ENCODE measurements around the gene BNIP5.
"Not testable (repeated sequence)": the region's sequence is repeated elsewhere in the genome, so short reads cannot be mapped to it uniquely, and the experiment has no call there.

The BNIP5 gene

GRCh38 chr6:36339146-36339545, 2.5 kb upstream of the BNIP5 start:
- H3K27ac ChIP-seq (ENCODE audit: low read depth, low read length), result no peak overlapping the region
- no peaks in the 10 kb centered on the region; the same call in 1 of the 2 replicates for H3K4me1 ChIP-seq (ENCODE audit: insufficient read depth, low read length)
- H3K27me3 ChIP-seq (ENCODE audit: insufficient read depth, low read length), result peaks cover 16% of the 10 kb centered on the region
- H3K9ac ChIP-seq (ENCODE audit: low read depth, low read length), result no peak overlapping the region
- 87% methylated on average over 12 of the region's 12 CpGs for WGBS
- no peaks in the 10 kb centered on the region for H3K9me3 ChIP-seq (ENCODE audit: insufficient read depth, low read depth, low read length)
- H3K4me3 ChIP-seq (ENCODE audit: low read length), result no peak overlapping the region
- H3K36me3 ChIP-seq (ENCODE audit: insufficient read depth, low read length), result no peaks in the 10 kb centered on the region

GRCh38 chr6:36338223-36338622, 1.5 kb upstream of the BNIP5 start:
- WGBS, result 50% methylated on average over 1 of the region's 1 CpG
- H3K36me3 ChIP-seq (ENCODE audit: insufficient read depth, low read length); H3K4me3 ChIP-seq (ENCODE audit: low read length); H3K9me3 ChIP-seq (ENCODE audit: insufficient read depth, low read depth, low read length); H3K9ac ChIP-seq (ENCODE audit: low read depth, low read length); H3K27ac ChIP-seq (ENCODE audit: low read depth, low read length); H3K4me1 ChIP-seq (ENCODE audit: insufficient read depth, low read length): not testable (repeated sequence)
- peaks cover 16% of the 10 kb centered on the region for H3K27me3 ChIP-seq (ENCODE audit: insufficient read depth, low read length)

DNA sequence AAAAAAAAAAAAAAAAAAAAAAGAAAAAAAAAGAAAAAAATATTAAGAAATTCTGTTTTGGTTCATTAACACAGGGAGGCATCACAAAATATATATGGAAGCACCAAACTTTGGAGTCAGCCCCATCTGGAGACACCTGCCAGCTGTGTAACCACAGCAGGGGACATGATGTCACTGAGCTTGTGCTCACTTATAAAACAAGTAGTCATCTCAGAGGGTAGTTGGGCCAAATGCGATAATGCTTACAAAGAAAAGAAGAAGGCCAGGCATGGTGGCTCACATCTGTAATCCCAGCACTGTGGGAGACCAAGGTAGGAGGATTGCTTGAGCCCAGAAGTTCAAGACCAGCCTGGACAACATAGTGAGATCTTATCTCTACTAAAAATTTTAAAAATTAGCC, 1.1 kb upstream of the BNIP5 start:
- Histone ChIP-seq H3K27me3 (ENCODE audit: insufficient read depth, low read length) (peaks cover 16% of the 10 kb centered on the region), H3K4me3 (ENCODE audit: low read length) (no peak overlapping the region), H3K9me3 (ENCODE audit: insufficient read depth, low read depth, low read length) (no peaks in the 10 kb centered on the region), H3K36me3 (ENCODE audit: insufficient read depth, low read length) (no peaks in the 10 kb centered on the region), H3K27ac (ENCODE audit: low read depth, low read length) (no peak overlapping the region), H3K9ac (ENCODE audit: low read depth, low read length) (no peak overlapping the region), H3K4me1 (ENCODE audit: insufficient read depth, low read length) (no peaks in the 10 kb centered on the region; the same call in 1 of the 2 replicates)
- 100% methylated on average over 1 of the region's 1 CpG for WGBS

DNA sequence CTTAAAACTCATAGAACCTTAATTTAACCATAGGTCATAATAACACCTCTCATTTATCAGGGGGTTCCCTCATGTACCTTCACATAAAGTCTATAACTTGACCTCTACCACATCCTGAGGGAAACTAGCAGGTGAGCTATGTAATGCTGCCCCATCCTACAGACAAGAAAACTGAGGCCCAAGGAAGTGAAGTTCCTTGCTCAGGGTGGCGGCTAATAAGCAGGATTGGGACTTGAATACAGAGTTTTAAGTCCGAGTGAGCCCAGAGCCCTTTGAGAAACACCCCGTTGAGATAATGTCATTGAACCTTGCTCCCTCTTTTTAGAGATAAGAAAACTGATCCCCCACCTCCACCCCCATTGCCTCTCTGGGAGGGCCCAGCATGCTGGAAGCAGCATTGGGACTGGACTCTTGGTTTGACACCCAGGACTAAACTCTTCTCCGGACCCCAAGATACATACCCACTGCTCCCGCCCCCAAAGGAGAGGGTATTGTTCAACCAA, 429 bp downstream of the BNIP5 start:
- H3K4me1 ChIP-seq (ENCODE audit: insufficient read depth, low read length), result no peaks in the 10 kb centered on the region; the same call in 1 of the 2 replicates
- H3K36me3 ChIP-seq (ENCODE audit: insufficient read depth, low read length), result no peaks in the 10 kb centered on the region
- 96% methylated on average over 5 of the region's 5 CpGs for WGBS
- no peaks in the 10 kb centered on the region for H3K9me3 ChIP-seq (ENCODE audit: insufficient read depth, low read depth, low read length)
- H3K27me3 ChIP-seq (ENCODE audit: insufficient read depth, low read length), result peaks cover 16% of the 10 kb centered on the region
- no peak overlapping the region for H3K4me3 ChIP-seq (ENCODE audit: low read length)
- no peak overlapping the region for H3K27ac ChIP-seq (ENCODE audit: low read depth, low read length)
- H3K9ac ChIP-seq (ENCODE audit: low read depth, low read length), result no peak overlapping the region

DNA sequence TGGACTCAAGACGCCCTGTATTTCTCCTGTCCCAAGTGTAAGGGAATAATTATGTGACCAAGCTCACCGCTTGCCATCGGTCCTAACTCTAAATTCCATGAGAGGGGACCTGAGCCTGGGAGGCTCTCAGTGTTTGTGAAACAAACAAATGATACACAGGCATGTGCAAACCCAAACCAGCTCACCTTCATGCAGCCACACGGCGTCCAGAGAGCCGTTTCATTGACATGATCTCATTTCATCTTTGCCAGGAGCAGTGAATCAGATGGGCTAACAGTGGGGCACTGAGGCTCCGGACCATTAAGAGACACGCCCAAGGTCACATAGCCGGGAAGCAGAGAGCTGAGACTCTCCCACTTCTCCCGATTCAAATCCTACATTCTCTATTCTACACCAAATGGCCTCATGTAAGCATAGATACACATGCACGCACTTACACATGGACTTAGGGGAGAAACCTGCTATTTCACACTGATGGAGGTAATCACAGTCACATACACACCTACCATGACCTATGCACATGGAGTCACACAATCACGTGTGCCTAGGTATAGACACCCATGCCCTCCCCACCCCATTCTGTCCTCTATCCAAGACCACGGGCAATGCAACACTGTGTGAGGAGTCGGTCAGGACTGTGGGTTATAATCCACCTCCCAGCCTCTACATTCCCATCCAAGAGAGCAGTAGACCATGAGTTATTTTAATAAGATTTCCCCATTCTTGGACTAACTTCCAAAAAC, 1.1 kb downstream of the BNIP5 start:
- H3K4me3 ChIP-seq (ENCODE audit: low read length), result no peak overlapping the region
- 94% methylated on average over 14 of the region's 14 CpGs for WGBS
- peaks cover 14% of the 10 kb centered on the region for H3K27me3 ChIP-seq (ENCODE audit: insufficient read depth, low read length)
- H3K27ac ChIP-seq (ENCODE audit: low read depth, low read length), result no peak overlapping the region
- H3K9ac ChIP-seq (ENCODE audit: low read depth, low read length), result no peak overlapping the region
- H3K9me3 ChIP-seq (ENCODE audit: insufficient read depth, low read depth, low read length), result no peaks in the 10 kb centered on the region
- H3K4me1 ChIP-seq (ENCODE audit: insufficient read depth, low read length), result no peaks in the 10 kb centered on the region; the same call in 1 of the 2 replicates
- no peaks in the 10 kb centered on the region for H3K36me3 ChIP-seq (ENCODE audit: insufficient read depth, low read length)

DNA sequence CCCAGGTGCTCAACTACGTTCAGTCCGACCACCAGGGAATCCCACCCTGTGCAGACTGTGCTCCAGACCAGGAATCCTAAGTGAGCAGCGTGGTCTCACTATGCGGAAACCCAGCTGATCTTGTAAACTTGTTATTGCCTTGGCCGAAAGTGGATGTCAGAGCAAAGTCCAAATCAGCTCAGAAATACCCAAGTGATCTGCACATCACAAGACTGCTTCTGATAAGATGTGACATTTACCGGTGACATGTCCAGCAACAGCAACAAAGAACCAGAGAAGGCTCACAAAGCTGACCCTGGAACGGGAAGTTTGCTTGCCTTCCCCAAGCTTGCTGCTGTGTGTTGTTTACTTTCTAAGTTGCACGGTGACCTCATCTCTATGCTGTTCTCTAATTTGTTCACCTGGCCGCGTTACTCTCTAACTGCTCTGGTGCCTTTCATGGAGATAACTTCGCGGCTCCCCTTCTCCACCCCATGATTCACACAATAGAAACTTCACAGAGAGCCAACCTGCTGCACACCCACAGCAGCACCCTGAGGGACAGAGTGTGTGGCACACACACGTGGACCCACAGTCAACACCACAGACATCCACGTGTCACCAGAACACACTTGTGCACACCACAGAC, 1.7 kb downstream of the BNIP5 start:
- Histone ChIP-seq H3K4me1 (ENCODE audit: insufficient read depth, low read length) (peaks cover 3% of the 10 kb centered on the region; the same call in 1 of the 2 replicates), H3K9ac (ENCODE audit: low read depth, low read length) (no peak overlapping the region), H3K27me3 (ENCODE audit: insufficient read depth, low read length) (peaks cover 7% of the 10 kb centered on the region; the same call in 1 of the 2 replicates), H3K36me3 (ENCODE audit: insufficient read depth, low read length) (no peaks in the 10 kb centered on the region), H3K4me3 (ENCODE audit: low read length) (no peak overlapping the region), H3K27ac (ENCODE audit: low read depth, low read length) (no peak overlapping the region), H3K9me3 (ENCODE audit: insufficient read depth, low read depth, low read length) (no peaks in the 10 kb centered on the region)
- 86% methylated on average over 14 of the region's 14 CpGs for WGBS

DNA sequence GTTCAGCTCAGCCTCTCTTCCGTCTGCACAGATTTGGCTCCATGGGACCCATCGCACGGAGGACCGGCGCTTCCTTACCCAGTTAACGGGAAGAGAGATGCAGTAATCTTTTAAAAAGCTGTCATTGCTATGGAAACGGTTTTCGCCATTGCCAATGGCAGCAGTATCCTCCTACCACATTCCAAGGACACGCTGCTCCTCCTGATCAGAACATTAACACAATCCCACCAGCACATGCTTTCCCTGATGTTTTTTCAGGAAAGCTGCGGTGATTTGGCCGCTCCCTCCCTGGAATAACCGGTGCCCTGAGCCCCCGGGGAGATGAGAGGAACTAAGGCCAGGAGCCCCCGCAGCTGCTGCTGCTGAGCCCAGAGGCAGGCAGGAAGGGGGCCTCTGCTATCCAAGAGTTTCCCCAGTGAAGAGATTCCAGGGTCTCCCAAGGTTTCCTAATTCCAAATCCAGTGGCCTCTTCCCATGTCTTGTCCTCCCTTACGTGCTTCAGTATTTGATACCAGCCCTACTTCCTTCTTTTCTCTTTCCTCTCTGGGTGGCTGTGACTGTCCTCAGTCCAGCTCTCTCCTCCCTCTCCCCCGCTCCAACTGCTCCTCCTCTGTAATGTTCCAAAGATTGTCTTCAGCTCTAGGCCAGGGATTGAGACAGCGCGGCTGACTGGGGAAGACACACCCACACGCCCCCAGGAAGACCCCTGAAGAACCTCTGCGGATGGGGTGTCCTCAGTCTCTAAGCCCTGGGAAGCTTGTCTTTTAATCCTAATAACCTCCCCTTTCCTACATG, 2.6 kb downstream of the BNIP5 start:
- Histone ChIP-seq H3K27me3 (ENCODE audit: insufficient read depth, low read length) (no peaks in the 10 kb centered on the region), H3K27ac (ENCODE audit: low read depth, low read length) (no peak overlapping the region), H3K4me1 (ENCODE audit: insufficient read depth, low read length) (peaks cover 4% of the 10 kb centered on the region; the same call in 1 of the 2 replicates), H3K9me3 (ENCODE audit: insufficient read depth, low read depth, low read length) (no peaks in the 10 kb centered on the region), H3K4me3 (ENCODE audit: low read length) (no peak overlapping the region), H3K9ac (ENCODE audit: low read depth, low read length) (no peak overlapping the region), H3K36me3 (ENCODE audit: insufficient read depth, low read length) (no peaks in the 10 kb centered on the region)
- WGBS, result 54% methylated on average over 20 of the region's 20 CpGs

DNA sequence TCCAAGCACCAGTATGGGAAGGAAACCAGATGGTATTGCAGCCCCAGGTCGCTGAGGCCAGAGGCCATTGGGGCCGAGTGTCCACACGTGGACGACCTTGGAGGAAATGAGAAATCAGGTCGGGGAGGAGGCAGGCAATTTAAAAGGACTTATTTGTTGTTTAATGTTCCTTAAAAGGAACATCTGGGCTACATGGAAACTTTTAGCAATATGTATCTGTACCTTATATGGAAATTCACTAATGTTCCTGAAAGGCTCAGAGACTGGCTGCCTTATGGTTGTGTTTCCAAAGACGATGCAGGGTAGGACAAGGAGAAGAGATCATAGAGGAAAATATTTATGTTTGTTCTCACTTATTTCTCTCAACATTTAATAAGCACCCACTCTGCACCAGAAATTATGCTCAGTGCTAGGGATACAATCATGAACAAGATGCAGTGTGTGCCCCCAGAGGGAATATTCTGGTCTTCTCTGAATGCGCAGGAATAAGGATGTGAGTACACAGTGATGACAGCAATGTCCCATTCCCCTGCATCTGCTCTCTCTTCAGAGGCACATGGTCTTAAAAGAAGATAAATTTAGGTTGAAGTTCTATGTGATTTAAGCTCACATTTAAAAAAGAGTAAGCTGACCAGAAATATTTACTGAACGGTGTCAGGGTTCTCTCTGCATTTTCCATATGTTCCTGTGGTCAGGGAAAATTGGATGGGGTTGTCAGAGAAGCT, 3.4 kb downstream of the BNIP5 start:
- no peak overlapping the region for H3K27ac ChIP-seq (ENCODE audit: low read depth, low read length)
- no peak overlapping the region for H3K9ac ChIP-seq (ENCODE audit: low read depth, low read length)
- peaks cover 4% of the 10 kb centered on the region; the same call in 1 of the 2 replicates for H3K4me1 ChIP-seq (ENCODE audit: insufficient read depth, low read length)
- H3K36me3 ChIP-seq (ENCODE audit: insufficient read depth, low read length), result no peaks in the 10 kb centered on the region
- H3K9me3 ChIP-seq (ENCODE audit: insufficient read depth, low read depth, low read length), result no peaks in the 10 kb centered on the region
- no peaks in the 10 kb centered on the region for H3K27me3 ChIP-seq (ENCODE audit: insufficient read depth, low read length)
- H3K4me3 ChIP-seq (ENCODE audit: low read length), result no peak overlapping the region
- WGBS, result 92% methylated on average over 7 of the region's 8 CpGs

GRCh38 chr6:36331381-36331780, 5.3 kb downstream of the BNIP5 start:
- Histone ChIP-seq H3K4me1 (ENCODE audit: insufficient read depth, low read length) (peaks cover 16% of the 10 kb centered on the region), H3K9me3 (ENCODE audit: insufficient read depth, low read depth, low read length) (no peaks in the 10 kb centered on the region), H3K4me3 (ENCODE audit: low read length) (no peak overlapping the region), H3K27ac (ENCODE audit: low read depth, low read length) (no peak overlapping the region), H3K27me3 (ENCODE audit: insufficient read depth, low read length) (no peaks in the 10 kb centered on the region), H3K9ac (ENCODE audit: low read depth, low read length) (no peak overlapping the region), H3K36me3 (ENCODE audit: insufficient read depth, low read length) (no peaks in the 10 kb centered on the region)
- 91% methylated on average over 6 of the region's 6 CpGs for WGBS

DNA sequence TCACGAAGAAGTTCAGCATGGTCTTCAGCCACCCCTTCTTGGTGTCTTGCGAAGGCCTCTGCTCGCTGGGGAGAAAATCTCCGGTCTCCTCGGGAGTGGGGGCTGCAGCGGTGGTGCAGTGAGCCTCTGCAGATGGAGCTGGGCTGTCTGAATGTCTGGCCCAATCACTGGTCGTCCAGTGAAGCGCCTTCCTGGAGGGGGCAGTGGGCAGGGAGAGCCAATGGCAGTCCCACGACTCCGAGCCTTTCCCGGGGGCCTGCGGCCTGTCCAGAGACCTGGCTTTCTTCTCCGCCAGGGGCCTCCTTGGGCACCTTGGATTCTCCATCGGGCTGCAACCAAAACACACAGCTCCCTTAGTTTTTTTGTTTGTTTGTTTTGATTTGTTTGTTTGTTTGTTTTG, 6.3 kb downstream of the BNIP5 start:
- H3K27ac ChIP-seq (ENCODE audit: low read depth, low read length), result no peak overlapping the region
- H3K4me1 ChIP-seq (ENCODE audit: insufficient read depth, low read length), result peaks cover 16% of the 10 kb centered on the region
- no peaks in the 10 kb centered on the region for H3K36me3 ChIP-seq (ENCODE audit: insufficient read depth, low read length)
- no peaks in the 10 kb centered on the region for H3K9me3 ChIP-seq (ENCODE audit: insufficient read depth, low read depth, low read length)
- no peak overlapping the region for H3K4me3 ChIP-seq (ENCODE audit: low read length)
- no peaks in the 10 kb centered on the region for H3K27me3 ChIP-seq (ENCODE audit: insufficient read depth, low read length)
- 87% methylated on average over 14 of the region's 14 CpGs for WGBS
- H3K9ac ChIP-seq (ENCODE audit: low read depth, low read length), result no peak overlapping the region
